OCI-LY7 (cell line): ENCODE results near the gene MDH2. TPM values are rescaled to one million over a fixed set of nuclear protein-coding genes. Genes with fewer than 3 reads are reported as not detected.
"Not testable (repeated sequence)": the region's sequence is repeated elsewhere in the genome, so short reads cannot be mapped to it uniquely, and the experiment has no call there.

Experiments
- BruUV-seq: library from RNA; stranded (reverse); fragments of 400-500 nt; replicated peaks from 2 replicates; lab custom pipeline; 2021; lab: Mats Ljungman, UMichigan
- CTCF ChIA-PET: fragments of 300-600 bp; sonication (Branson Sonifier 250); formaldehyde crosslinking; loops from one replicate; lab custom pipeline; 2022; ENCODE audit warnings: antibody characterized with exemption; ENCODE audit not compliant: unreplicated experiment; lab: Charles Lee
- POLR2A ChIA-PET: fragments of 300-600 bp; sonication (Branson Sonifier 250); formaldehyde crosslinking; loops from one replicate; lab custom pipeline; 2022; ENCODE audit warnings: antibody characterized with exemption; lab: Charles Lee
- DNase-seq: peaks from one replicate; pipeline ENCODE4 v3.0.0-alpha.2; 2015; ENCODE audit warnings: low spot score
- H2AFZ ChIP-seq: fragments of 200-600 bp; sonication (generic), shearing (Covaris generic); 2 replicates; pipeline ENCODE4 v1.6.1; 2014; ENCODE audit warnings: mild to moderate bottlenecking, antibody characterized with exemption, low read length, moderate library complexity
- H3K27ac ChIP-seq: fragments of 200-600 bp; sonication (generic); 2 replicates; pipeline ENCODE4 v1.5.1; 2014; ENCODE audit warnings: mixed run types, low read depth, mild to moderate bottlenecking, moderate library complexity, low read length, inconsistent platforms; ENCODE audit not compliant: poor library complexity, severe bottlenecking
- H3K36me3 ChIP-seq: fragments of 200-600 bp; sonication (generic); 2 replicates; pipeline ENCODE4 v1.6.1; 2014; ENCODE audit warnings: mild to moderate bottlenecking, antibody characterized with exemption, low read length, moderate library complexity, mixed read lengths; ENCODE audit not compliant: insufficient read depth
- H3K4me1 ChIP-seq: fragments of 200-600 bp; sonication (generic); 2 replicates; pipeline ENCODE4 v1.5.1; 2014; ENCODE audit warnings: mild to moderate bottlenecking, low read length; ENCODE audit not compliant: insufficient read depth, poor library complexity, severe bottlenecking
- H3K4me2 ChIP-seq: fragments of 200-600 bp; sonication (generic); 2 replicates; pipeline ENCODE4 v1.6.1; 2014; ENCODE audit warnings: mild to moderate bottlenecking, low read length
- H3K4me3 ChIP-seq: fragments of 200-600 bp; sonication (generic); 2 replicates; pipeline ENCODE4 v1.5.1; 2014; ENCODE audit warnings: mild to moderate bottlenecking, low read depth, low read length; ENCODE audit not compliant: poor library complexity, severe bottlenecking
- H3K79me2 ChIP-seq: fragments of 200-600 bp; sonication (generic); 2 replicates; pipeline ENCODE4 v1.6.1; 2016; ENCODE audit warnings: low read depth, mild to moderate bottlenecking, low read length, moderate library complexity, mixed read lengths; ENCODE audit not compliant: insufficient read depth
- H3K9me2 ChIP-seq: fragments of 200-600 bp; sonication (generic); 2 replicates; pipeline ENCODE4 v1.6.1; 2016; ENCODE audit warnings: mild to moderate bottlenecking, low read length, mixed read lengths; ENCODE audit not compliant: insufficient read depth
- H3K9me3 ChIP-seq: fragments of 200-600 bp; sonication (generic); 2 replicates; pipeline ENCODE4 v1.6.1; 2014; ENCODE audit warnings: mild to moderate bottlenecking, mixed run types, low read length, mixed read lengths
- H4K20me1 ChIP-seq: fragments of 200-600 bp; sonication (generic); 2 replicates; pipeline ENCODE4 v1.6.1; 2014; ENCODE audit warnings: mild to moderate bottlenecking, antibody characterized with exemption, low read length, moderate library complexity, mixed read lengths; ENCODE audit not compliant: insufficient read depth
- EZH2phosphoT487 ChIP-seq: fragments of 200-600 bp; sonication (generic); IDR thresholded peaks from 2 replicates; pipeline ENCODE4 v1.6.1; 2018; ENCODE audit warnings: low read depth, borderline replicate concordance, mild to moderate bottlenecking, mixed run types, antibody characterized with exemption, low read length, moderate library complexity, mixed read lengths
- intact Hi-C: fragments of 100-400 bp; cut with micrococcal nuclease; formaldehyde crosslinking; loops from one replicate; pipeline ENCODE4 v1.10.0; 2022; ENCODE audit not compliant: unreplicated experiment
- total RNA-seq, 2 experiments: library from RNA; depleted of rRNA in 1 of 2; stranded (reverse); fragments of >200 nt in 1 of 2; shearing (Covaris generic) in 1 of 2; gene quantifications; 2 replicates each; pipeline ENCODE4 v1.2.3, GENCODE V29; 2014 to 2022
- TF ChIP-seq, protein P1 (sequence below): fragments of 200-600 bp; sonication (generic); conservative IDR thresholded peaks from 2 replicates; pipeline ENCODE4 v1.5.1; 2014; ENCODE audit warnings: mild to moderate bottlenecking, antibody characterized with exemption, low read length, moderate library complexity, mixed read lengths

MDH2 gene
- total RNA-seq, 2 experiments from 2014 or later, result 155 to 253 TPM

DNA sequence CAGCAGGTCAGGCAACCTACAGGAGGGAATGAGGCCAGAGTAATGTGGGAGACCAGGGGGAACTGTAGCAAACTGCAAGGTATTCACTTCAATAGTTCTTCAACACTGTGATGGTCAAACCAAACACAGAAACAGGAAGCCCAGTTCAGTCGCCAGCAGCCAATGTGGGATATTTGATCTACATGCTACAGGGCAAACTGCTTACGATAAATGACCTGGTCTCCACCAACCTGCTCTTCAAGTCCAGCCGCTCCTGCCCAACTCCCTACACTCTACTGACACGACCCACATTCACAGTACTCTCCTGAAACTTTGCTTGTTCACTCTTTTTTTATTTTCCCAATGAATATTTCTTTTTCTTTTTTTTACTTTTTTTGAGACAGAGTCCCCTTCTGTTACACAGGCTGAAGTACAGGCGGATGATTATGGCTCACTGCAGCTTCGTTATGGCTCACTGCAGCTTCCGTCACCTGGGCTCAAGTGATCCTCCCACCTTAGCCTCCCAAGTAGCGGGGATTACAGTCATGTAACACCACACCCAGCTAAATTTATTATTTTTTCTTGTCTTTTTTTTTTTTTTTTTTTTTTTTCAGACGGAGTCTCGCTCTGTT lies 42.1 kb downstream of the MDH2 start:
- Histone ChIP-seq H2AFZ (no peak overlapping the region), H3K9me3 (no peaks in the 10 kb centered on the region), H3K79me2 (no peaks in the 10 kb centered on the region), H3K4me1 (no peaks in the 10 kb centered on the region), H3K9me2 (no peaks in the 10 kb centered on the region), H3K4me3 (no peak overlapping the region), H3K4me2 (no peak overlapping the region), H3K36me3 (no peaks in the 10 kb centered on the region), H3K27ac (no peak overlapping the region), H4K20me1 (no peaks in the 10 kb centered on the region)
- TF ChIP-seq, protein P1, sequence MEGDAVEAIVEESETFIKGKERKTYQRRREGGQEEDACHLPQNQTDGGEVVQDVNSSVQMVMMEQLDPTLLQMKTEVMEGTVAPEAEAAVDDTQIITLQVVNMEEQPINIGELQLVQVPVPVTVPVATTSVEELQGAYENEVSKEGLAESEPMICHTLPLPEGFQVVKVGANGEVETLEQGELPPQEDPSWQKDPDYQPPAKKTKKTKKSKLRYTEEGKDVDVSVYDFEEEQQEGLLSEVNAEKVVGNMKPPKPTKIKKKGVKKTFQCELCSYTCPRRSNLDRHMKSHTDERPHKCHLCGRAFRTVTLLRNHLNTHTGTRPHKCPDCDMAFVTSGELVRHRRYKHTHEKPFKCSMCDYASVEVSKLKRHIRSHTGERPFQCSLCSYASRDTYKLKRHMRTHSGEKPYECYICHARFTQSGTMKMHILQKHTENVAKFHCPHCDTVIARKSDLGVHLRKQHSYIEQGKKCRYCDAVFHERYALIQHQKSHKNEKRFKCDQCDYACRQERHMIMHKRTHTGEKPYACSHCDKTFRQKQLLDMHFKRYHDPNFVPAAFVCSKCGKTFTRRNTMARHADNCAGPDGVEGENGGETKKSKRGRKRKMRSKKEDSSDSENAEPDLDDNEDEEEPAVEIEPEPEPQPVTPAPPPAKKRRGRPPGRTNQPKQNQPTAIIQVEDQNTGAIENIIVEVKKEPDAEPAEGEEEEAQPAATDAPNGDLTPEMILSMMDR, result no peak
- TF ChIP-seq EZH2phosphoT487, result no peak
- no peak for DNase-seq
- intact Hi-C loops, result no loop called here
- no TSS peak for BruUV-seq
- POLR2A ChIA-PET, result interaction anchor here (0.6 to 0.7 kb wide), 3 partner anchors 104 to 298 kb away, joined by 3 to 4 read pairs (median 3); no protein-coding TSS in a partner anchor
- CTCF ChIA-PET, result no interaction called here

DNA sequence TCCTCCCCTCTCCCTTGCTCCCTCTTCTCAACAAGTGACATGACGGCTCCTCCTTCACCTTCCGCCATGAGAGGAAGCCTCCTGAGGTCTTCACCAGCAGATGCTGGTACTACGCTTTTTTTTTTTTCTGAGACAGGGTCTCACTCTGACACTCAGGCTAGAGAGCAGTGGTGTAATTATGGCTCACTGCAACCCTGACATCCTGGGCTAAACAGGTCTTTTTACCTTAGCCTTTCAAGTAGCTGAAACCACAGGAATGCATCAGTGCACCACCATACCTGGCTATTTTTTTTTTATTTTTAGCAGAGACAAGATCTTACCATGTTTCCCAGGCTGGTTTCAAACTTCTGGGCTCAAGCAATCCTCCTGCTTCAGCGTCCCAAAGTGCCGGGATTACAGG lies 43.6 kb downstream of the MDH2 start:
- ChIA-PET CTCF (no interaction called here), POLR2A (no interaction called here)
- no peak overlapping the region for H2AFZ ChIP-seq
- TF ChIP-seq, protein P1, result no peak
- no peak for TF ChIP-seq EZH2phosphoT487
- H3K4me1 ChIP-seq, result no peaks in the 10 kb centered on the region
- H3K79me2 ChIP-seq, result no peaks in the 10 kb centered on the region
- H3K4me3 ChIP-seq, result no peak overlapping the region
- no peak overlapping the region for H3K27ac ChIP-seq
- no peaks in the 10 kb centered on the region for H3K9me3 ChIP-seq
- H3K36me3 ChIP-seq, result no peaks in the 10 kb centered on the region
- BruUV-seq, result no TSS peak
- H4K20me1 ChIP-seq, result no peaks in the 10 kb centered on the region
- intact Hi-C loops, result no loop called here
- no peak for DNase-seq
- H3K4me2 ChIP-seq, result no peak overlapping the region
- H3K9me2 ChIP-seq, result no peaks in the 10 kb centered on the region

DNA sequence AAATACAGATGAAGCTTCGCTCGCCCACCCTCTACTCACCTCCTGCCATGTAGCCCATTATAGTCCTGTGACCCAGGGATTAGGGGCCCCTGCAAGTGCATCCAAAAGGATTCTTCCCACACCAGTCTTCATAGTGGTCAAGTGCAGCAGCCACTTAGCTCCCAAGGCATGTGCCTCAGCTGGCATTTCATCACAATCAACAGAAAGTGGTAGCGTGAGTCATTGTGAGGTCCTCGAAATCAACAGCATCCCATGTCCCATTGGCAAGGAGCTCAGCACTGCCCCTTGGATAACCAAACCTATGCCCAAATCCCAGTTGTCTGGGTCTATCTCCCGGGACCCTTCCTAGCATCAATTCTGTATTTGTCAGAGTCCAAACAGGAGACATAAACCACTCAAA lies 45.6 kb downstream of the MDH2 start:
- H2AFZ ChIP-seq, BruUV-seq, H3K9me2 ChIP-seq, DNase-seq, CTCF ChIA-PET, intact Hi-C loops, POLR2A ChIA-PET, H3K4me2 ChIP-seq, H3K36me3 ChIP-seq, H3K4me3 ChIP-seq, H3K79me2 ChIP-seq, H4K20me1 ChIP-seq, H3K9me3 ChIP-seq, H3K4me1 ChIP-seq, H3K27ac ChIP-seq: not testable (repeated sequence)

DNA sequence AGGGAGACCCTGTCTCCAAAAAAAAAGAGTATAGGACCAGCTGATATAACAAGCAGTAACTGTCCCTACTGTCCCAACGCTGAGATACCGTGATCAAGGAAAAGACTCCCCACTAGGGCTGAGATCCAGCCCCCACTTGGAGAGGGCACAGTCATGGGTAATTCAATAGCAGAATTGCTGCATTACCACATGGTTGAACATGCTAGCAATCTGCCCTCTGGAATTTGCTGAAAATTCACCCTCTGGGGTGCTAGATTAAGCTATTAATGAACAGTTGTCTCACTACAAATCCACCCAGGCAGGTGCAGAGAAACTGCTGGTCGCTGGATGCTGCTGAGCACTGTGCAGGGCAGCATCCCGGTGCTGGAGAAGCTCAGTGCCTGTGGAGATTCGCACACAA lies 46.4 kb downstream of the MDH2 start:
- H3K27ac ChIP-seq, H3K4me2 ChIP-seq, CTCF ChIA-PET, H3K4me3 ChIP-seq, H3K79me2 ChIP-seq, BruUV-seq, H3K4me1 ChIP-seq, H3K36me3 ChIP-seq, H3K9me2 ChIP-seq, DNase-seq, intact Hi-C loops, H3K9me3 ChIP-seq, H2AFZ ChIP-seq, POLR2A ChIA-PET, H4K20me1 ChIP-seq: not testable (repeated sequence)
